SK-N-SH treated with all-trans-retinoic acid at 6 μM for 48 hours (cell line): Measurements from ENCODE around the gene NFAM1.

Source experiments
- RARB ChIP-seq: fragments of 250-450 bp; sonication (Bioruptor Pico); IDR thresholded peaks from 2 replicates; pipeline ENCODE4 v1.8.0; 2021; ENCODE audit warnings: mild to moderate bottlenecking, moderate library complexity
- TF ChIP-seq, protein P1 (sequence below): fragments of 250-450 bp; sonication (Bioruptor Pico); IDR thresholded peaks from 2 replicates; pipeline ENCODE4 v1.8.0; 2020; ENCODE audit warnings: mild to moderate bottlenecking, moderate library complexity, borderline replicate concordance
- TF ChIP-seq, protein P2 (sequence below): fragments of 250-450 bp; sonication (Bioruptor Pico); IDR thresholded peaks from 2 replicates; pipeline ENCODE4 v1.5.1; 2021; ENCODE audit warnings: mild to moderate bottlenecking, moderate library complexity

DNA sequence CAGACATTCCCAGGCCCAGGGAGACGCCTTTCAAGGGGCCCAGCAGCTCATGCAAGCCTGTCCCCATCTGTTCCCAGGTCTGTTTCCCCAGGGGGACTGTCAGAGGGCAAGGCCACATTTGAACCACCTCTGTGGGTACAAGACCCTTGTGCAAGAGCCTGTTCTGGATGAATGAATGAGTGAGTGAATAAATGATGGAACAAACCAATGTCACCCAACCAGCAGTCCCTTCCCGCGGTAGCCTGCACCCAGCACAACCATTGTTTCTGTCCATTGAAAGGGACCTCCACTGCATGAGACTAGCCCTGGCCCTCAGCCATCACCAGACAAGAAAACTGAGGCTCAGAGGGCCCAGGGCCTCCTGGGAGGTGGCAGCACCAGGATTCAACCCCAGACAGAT, 92.1 kb downstream of the NFAM1 start:
- TF ChIP-seq RARB (CRISPR knock-in tag) = no peak
- TF ChIP-seq, protein P1, sequence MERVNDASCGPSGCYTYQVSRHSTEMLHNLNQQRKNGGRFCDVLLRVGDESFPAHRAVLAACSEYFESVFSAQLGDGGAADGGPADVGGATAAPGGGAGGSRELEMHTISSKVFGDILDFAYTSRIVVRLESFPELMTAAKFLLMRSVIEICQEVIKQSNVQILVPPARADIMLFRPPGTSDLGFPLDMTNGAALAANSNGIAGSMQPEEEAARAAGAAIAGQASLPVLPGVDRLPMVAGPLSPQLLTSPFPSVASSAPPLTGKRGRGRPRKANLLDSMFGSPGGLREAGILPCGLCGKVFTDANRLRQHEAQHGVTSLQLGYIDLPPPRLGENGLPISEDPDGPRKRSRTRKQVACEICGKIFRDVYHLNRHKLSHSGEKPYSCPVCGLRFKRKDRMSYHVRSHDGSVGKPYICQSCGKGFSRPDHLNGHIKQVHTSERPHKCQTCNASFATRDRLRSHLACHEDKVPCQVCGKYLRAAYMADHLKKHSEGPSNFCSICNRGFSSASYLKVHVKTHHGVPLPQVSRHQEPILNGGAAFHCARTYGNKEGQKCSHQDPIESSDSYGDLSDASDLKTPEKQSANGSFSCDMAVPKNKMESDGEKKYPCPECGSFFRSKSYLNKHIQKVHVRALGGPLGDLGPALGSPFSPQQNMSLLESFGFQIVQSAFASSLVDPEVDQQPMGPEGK (CRISPR knock-in tag) = no peak
- TF ChIP-seq, protein P2, sequence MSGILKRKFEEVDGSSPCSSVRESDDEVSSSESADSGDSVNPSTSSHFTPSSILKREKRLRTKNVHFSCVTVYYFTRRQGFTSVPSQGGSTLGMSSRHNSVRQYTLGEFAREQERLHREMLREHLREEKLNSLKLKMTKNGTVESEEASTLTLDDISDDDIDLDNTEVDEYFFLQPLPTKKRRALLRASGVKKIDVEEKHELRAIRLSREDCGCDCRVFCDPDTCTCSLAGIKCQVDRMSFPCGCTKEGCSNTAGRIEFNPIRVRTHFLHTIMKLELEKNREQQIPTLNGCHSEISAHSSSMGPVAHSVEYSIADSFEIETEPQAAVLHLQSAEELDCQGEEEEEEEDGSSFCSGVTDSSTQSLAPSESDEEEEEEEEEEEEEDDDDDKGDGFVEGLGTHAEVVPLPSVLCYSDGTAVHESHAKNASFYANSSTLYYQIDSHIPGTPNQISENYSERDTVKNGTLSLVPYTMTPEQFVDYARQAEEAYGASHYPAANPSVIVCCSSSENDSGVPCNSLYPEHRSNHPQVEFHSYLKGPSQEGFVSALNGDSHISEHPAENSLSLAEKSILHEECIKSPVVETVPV (CRISPR knock-in tag) = no peak
